C4-2B (cell line): ENCODE data around the gene COG8.

Source experiments
- CTCF ChIP-seq: fragments of 450-650 bp; conservative IDR thresholded peaks from 2 replicates; pipeline ENCODE4 v1.5.1; 2017; ENCODE audit warnings: mild to moderate bottlenecking
- ZFX ChIP-seq: fragments of 450-650 bp; IDR thresholded peaks from 2 replicates; pipeline ENCODE4 v1.6.1; 2017

GRCh38 chr16:69307091-69307490 lies 32.3 kb downstream of the COG8 start:
- TF ChIP-seq CTCF (no peak), ZFX (no peak)
